ENCODE results near the gene FER1L5.

Gene FER1L5

DNA sequence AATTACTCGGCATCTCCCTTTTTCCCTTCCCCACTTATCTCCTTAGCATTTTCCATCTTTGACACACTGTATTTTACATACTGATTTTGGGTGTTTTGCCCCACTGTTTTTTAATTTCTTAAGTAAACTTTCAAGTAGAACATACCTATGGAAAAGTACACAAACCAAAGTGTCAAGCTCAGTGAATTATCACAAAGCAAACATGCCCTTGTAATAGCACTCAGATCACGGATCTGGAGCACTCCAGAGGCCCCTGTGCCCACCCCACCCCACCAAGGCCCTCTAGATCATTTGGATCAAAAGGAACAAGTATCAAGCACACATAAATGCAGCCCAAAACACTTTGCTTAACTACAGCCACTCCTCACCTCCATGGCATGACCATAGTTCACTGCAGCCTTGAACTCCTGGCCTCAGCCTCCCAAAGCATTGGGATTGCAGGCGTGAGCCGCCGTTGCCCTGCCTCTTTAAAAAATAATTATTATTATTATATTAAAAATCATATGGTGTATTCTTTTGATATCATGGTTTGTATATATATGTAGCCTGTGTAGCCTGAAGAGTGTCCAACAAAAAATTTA lies 38.1 kb downstream of the FER1L5 start:
- DNase-seq (ENCODE audit: low read depth in 2 of 2): no peak

GRCh38 chr2:96681540-96681939 lies 39.0 kb downstream of the FER1L5 start:
- no peak for DNase-seq (ENCODE audit: low read depth in 2 of 2)

DNA sequence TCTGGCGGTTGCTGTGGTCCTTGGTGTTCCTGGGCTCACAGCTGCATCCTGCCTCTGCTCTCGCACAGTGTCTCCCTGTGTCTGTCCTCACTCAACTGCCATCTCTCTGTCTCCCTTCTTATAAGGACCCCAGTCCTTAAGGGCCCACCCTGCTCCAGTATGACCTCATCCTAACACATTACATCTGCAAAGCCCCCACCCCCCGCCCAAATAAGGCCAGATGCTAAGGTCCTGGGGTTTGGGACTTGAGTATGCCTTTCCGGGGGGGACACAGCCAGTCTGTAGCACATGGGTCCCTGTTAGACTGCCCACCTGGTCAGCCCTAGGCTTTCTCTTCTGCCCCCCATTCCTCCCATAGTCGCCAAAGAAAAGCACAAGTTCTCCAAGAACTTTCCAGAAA lies 40.7 kb downstream of the FER1L5 start:
- DNase-seq (ENCODE audit: low read depth in 2 of 2): no peak

DNA sequence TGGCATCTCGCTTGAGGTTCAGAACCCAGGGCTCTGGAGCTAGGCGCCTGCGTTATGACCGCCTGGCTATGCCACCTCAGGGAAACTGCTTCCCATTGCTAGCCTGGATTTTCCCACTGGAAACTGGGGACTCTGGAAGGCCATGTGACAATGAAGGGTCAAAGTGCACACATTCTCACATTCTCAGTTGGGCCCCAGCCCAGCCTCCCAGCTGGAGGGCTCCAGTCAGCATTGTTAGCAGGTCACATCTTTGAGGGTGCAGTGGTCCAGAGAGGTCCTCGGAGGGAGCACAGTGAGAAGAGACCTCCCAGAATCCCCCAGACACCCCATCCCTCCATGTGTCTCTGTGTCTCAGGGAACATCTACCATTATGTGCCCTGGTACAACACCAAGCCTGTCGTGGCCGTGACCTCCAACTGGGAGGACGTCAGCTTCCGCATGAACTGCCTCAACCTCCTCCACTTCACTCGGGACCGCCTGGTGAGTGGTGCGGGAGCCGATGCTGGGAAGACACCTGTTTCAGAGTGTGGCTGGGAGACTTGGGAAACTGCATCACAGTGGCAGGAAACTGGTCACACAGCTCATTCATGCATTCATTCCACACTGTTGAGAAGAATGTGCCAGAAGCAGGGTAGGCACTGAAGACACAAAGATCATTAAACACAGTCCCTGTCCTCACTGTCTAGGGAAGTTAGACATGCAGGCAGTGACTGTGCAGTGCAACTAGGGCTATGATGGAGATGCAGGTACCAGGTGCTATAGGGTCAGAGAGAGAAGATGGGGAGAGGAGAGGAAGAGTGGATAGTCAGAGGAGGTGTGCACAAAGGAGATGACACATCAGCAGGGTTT lies 41.6 kb downstream of the FER1L5 start:
- no peak for DNase-seq (ENCODE audit: low read depth in 2 of 2)

DNA sequence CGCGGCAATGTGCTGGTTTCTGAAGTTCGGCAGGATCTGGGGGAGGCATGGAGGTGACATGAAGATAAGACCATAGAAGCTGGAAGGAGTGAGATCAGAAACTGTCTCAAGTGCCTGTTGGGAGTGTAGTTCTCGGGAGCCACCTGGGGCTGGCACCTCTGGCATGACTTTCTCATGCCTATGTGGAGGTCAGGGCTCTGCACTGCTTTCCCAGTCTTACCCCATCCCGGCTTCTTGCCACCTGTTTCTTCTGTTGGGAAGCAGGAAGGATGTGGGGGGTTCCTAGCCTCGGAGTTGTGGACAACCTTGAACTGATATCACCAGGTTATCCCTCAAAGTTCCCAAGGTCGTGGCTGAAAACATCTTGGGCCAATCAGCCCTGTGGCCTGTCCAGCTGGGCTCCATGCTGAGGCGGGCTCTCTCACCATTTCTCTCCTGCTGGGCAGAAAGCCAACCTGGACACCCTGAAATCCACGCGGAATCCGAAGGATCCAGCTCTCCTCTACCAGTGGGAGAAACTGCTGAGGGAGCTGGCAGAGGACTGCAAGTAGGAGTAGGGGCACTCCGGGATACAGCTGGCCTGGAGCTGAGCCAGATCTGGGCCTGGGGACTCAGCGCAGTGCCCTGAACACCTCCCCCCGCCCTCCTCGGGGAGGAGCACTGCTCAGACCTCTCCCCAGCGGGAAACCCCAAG lies 42.5 kb downstream of the FER1L5 start:
- no peak for DNase-seq (ENCODE audit: low read depth in 2 of 2)

GRCh38 chr2:96685577-96686459 lies 43.3 kb downstream of the FER1L5 start:
- no peak for DNase-seq (ENCODE audit: low read depth in 2 of 2)

GRCh38 chr2:96687266-96687665 lies 44.7 kb downstream of the FER1L5 start:
- no peak for DNase-seq (ENCODE audit: low read depth in 2 of 2)

GRCh38 chr2:96687711-96688640 lies 45.4 kb downstream of the FER1L5 start:
- no peak for DNase-seq (ENCODE audit: low read depth in 2 of 2)

DNA sequence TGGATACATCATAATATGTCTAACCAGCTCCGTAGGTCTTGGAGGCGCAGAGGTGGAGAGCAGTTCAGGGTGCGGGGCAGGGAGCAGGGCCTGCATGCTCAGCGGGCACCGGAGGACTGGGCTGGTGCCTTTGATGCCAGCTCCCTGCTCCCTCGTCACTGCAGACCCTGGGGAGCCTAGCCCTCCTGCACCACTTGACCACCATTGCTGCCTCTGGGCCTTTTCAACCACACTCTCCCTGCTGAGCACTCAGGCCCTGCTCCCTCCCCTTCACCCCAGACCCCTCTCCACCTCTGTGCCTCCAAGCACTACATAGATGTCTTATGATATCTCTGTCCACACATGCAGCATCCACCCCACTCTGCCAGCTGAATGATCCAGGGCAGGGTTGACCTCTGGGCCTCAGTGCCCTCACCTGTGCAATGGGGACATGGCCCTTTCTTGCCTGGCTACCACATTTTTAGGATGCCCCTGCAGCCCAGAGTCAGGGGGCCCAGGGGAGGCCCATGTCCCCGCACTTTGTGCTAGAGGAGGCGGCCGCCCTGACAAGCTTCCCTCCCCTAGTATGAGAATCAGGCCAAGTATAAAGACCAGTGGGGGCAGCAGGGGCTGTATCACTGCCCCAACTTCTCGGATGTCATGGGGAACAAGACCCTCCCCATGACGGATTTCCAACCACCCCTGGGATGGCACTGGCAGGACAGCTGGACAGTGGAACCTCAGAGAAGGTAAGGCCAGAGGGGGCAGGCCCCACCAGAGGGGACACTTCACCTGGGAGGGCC lies 46.3 kb downstream of the FER1L5 start:
- no peak for DNase-seq (ENCODE audit: low read depth in 2 of 2)

DNA sequence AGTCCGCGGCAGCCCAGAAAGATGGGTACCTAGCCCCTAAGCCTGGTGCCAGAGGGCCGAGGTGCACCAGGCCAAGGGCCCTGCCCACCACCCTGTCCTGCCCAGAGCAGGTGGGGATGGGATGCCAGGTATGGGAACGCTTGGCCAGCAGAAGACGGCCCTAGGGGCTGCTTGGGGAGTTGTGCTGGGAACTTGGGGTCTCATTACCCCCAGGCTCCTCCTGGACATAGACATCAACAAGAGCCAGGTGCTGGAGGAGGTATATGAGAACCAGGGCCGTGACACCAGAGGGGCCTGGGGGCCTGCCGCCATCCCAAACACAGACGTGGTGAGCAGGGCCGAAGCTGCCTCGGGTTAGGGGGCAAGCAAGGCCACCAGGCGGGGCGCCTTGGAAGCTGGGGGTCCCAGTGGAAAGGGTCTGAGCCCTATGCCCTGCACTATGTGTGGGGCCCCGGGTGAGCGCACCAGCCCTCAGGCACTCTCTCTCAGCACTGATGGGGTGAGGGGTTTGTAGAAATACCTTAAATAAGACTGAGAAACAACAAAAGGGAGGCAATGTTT lies 46.9 kb downstream of the FER1L5 start:
- DNase-seq (ENCODE audit: low read depth in 2 of 2): no peak

DNA sequence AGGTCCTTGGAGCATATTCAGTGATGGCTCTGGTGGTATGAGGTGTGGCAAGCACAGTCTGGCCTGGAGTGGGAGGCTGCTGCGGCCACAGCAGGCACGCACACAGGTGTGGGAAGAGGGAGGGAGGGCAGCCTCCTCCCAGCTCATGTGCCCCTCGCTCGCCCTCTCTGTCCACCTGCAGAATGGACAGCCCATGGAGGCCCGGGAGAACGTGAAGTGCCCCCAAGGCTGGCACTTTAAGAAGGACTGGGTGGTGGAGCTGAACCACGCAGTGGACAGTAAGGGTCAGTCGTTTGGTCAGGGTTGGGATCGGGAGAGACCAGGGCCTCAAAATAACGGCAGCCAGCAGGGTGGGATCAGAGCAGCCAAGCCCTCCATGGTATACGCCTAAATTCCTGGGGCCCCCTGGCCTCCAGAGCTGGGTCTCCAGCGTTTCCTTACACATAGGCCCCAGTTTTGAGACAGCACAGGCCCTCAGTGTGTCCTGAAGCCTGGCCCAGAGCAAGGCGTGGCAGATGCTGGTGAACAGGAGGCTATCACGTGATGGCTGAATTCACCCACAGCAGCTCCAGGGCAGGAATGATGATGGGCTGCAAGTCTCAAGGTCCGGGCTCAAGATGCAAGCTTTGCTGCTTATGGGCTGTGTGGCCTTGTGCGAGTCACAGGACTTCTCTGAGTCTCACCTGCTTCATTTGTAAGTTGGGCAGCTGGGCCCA lies 47.9 kb downstream of the FER1L5 start:
- DNase-seq (ENCODE audit: low read depth in 2 of 2): no peak

GRCh38 chr2:96691022-96691612 lies 48.6 kb downstream of the FER1L5 start:
- no peak for DNase-seq (ENCODE audit: low read depth in 2 of 2)

- no peak for DNase-seq (ENCODE audit: low read depth in 2 of 2)
Observed at GRCh38 chr2:96692094-96692971, 49.8 kb downstream of the FER1L5 start.

DNA sequence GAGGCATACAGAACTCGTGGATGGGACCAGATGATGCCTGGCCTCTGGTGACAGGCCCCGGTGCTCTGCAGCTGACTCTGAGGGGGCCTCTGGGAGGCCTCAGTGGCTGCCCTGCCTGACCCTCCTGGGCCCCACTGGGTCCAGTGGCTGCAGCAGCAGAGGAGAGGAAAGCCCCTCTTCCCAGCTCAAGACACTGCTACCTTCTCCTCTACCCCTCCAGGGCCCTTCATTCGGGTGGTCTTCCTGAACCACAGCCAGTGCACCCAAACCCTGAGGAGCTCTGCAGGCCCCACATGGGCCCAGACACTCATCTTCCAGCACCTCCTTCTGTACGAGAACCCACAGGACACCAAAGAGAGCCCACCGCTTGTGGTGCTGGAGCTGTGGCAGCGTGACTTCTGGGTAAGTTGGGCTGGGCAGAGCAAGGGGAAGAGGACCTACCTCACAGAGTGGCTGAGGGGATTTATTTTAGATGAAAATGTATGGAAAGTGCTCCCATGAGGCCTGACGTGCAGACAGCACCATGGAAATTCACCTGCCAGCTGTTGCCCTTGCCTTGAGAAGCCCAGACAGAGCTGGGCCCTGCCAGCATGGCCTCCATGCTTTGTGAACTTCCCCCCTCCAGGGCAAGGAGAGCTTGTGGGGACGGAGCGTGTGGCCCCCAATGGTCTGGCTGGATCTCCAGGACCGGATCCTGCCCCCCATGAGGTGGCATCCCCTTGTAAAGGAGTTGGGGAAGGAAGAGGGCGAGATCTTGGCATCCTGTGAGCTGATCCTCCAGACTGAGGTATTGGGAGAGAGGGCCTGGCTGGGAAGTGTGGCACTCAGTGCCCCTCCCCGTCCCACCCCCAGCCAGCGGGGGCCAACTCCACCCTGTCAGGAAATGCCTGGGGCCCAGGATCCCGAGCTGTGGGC lies 51.0 kb downstream of the FER1L5 start:
- no peak for DNase-seq (ENCODE audit: low read depth in 2 of 2)

GRCh38 chr2:96694279-96694678 lies 51.7 kb downstream of the FER1L5 start:
- DNase-seq (ENCODE audit: low read depth in 2 of 2): no peak

DNA sequence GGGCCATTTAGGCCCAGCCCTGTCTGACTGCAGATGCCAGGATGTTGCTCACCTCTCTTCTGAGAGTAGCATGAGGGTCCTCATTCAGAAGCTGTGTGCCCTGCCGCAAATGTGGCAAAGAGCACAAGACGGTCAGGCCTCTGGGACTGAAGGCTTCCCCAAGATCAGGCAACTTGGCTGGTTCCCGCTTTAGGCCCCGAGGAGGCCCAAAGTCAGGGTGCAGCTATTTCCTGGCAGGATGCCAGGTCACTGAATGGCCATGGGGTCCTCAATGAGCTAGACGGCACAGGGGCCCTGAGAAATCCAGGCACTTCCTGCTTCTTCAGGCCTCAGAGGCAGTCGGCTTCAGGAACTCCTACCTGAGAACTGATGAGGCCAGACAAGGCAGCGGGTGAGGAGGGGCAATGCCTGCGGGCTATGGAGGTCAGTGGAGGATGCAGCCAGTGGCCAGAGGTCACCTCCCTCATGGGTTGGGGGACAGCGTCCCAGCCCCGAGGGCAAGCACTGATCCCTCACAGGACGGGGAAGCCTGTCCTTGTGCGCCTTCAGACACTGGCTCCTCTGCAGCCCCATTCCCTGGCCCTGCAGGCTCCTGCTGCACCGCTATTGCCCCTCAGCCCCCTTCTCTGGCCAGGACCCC lies 52.4 kb downstream of the FER1L5 start:
- no peak for DNase-seq (ENCODE audit: low read depth in 2 of 2)

Measured in fibroblast of skin of left quadriceps (primary cell).